ENCODE results near the gene SPAG17. TPM values are rescaled to one million over a fixed set of nuclear protein-coding genes. Genes with fewer than 3 reads are reported as not detected.

SPAG17 gene
- total and polyA plus RNA-seq, 2 of the 4 experiments (the other 2 are of a cell fraction), result 0.10 TPM; not detected in 1

DNA sequence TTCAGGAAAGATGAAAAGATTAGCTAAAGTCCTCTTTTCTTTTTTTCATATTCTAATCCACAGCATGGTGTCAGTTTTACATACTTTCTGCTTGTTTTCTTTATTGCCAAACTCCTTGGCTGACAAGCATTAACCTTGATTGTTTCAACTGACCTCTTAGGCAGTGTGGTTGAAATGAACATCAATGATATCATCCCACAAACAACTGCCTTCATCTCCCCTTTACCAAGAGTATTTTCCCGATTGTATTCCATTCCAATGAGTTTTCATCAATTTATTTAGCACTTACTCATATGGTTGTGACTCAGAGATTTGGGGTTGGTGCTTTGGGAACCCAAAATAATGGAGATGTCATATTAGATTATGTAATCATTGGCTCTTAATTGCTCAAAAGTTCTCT lies 71.8 kb downstream of the SPAG17 start:
- H3K79me1 ChIP-seq (ENCODE audit: low read depth in 1 of 2, low read length in 2 of 2), result no peaks in the 10 kb centered on the region
- H3K4me1 ChIP-seq (ENCODE audit: control insufficient read depth, insufficient read depth, low read length), result no peaks in the 10 kb centered on the region
- no peak overlapping the region for H3K56ac ChIP-seq (ENCODE audit: extremely low read depth, insufficient read depth, low read length)
- H3K14ac ChIP-seq (replicated peaks; ENCODE audit: low read depth, low read length), result no peak overlapping the region
- no peaks in the 10 kb centered on the region for H3K27me3 ChIP-seq (ENCODE audit: control insufficient read depth, insufficient read depth, low read length)
- no peak overlapping the region for H2AK9ac ChIP-seq (replicated peaks; ENCODE audit: low read depth, low read length, poor library complexity)
- ChIA-PET POLR2A (ENCODE audit: unreplicated experiment) (no interaction called here), CTCF (no interaction called here)
- DNase-seq (peak; percentile 41), ATAC-seq (ENCODE audit: low read depth) (no peak)
- no peaks in the 10 kb centered on the region for H3K9me3 ChIP-seq (ENCODE audit: control insufficient read depth, insufficient read depth, low read length)
- BruUV-seq (replicated peaks), result no TSS peak
- no peak overlapping the region for H2BK120ac ChIP-seq (ENCODE audit: low read depth, low read length)
- in situ Hi-C loops (cut with MboI; ENCODE audit: low sequenced_read_pairs) (no loop called here), dilution Hi-C loops (cut with HindIII; ENCODE audit: low sequenced_read_pairs, unreplicated experiment) (no loop called here), intact Hi-C loops (cut with micrococcal nuclease) (no loop called here)
- no peaks in the 10 kb centered on the region for H3K36me3 ChIP-seq (ENCODE audit: control insufficient read depth, insufficient read depth, low read length)
- H4K20me1 ChIP-seq (ENCODE audit: insufficient read depth, low read length), result no peaks in the 10 kb centered on the region
- H2AFZ ChIP-seq (replicated peaks; ENCODE audit: low read length, poor library complexity), result no peak overlapping the region
- H3K9ac ChIP-seq (ENCODE audit: low read depth, low read length), result no peak overlapping the region
- H3K4ac ChIP-seq (ENCODE audit: low read depth, low read length), result no peak overlapping the region
- H3K9me1 ChIP-seq (ENCODE audit: insufficient read depth, low read length), result no peaks in the 10 kb centered on the region
- H2BK20ac ChIP-seq (ENCODE audit: low read depth, low read length), result no peak overlapping the region
- H3K4me2 ChIP-seq (ENCODE audit: low read depth, low read length), result no peak overlapping the region
- no peak overlapping the region for H2BK15ac ChIP-seq (ENCODE audit: low read depth, low read length)
- no peak overlapping the region for H3K4me3 ChIP-seq (ENCODE audit: insufficient read depth, low read depth, low read length)
- no peak overlapping the region for H3K18ac ChIP-seq (ENCODE audit: low read depth, low read length)
- H2BK5ac ChIP-seq (ENCODE audit: low read depth, low read length, poor library complexity, severe bottlenecking), result no peak overlapping the region
- TF ChIP-seq POLR2A (IDR thresholded peaks at IDR 0.05; ENCODE audit: low read depth, low read length) (no peak), BHLHE40 (IDR thresholded peaks at IDR 0.05; ENCODE audit: low read depth, low read length) (no peak), RCOR1 (IDR thresholded peaks at IDR 0.05; ENCODE audit: insufficient replicate concordance, low read length) (no peak), MAFK (IDR thresholded peaks at IDR 0.05; ENCODE audit: low read depth, low read length) (no peak), SMC3 (IDR thresholded peaks at IDR 0.05; ENCODE audit: low read depth, low read length) (no peak), NFE2L2 (IDR thresholded peaks at IDR 0.05; ENCODE audit: low read depth, low read length) (no peak), CEBPB (IDR thresholded peaks at IDR 0.05; ENCODE audit: low read depth, low read length) (no peak), RFX5 (IDR thresholded peaks at IDR 0.05; ENCODE audit: low read depth, low read length) (no peak)
- no peak overlapping the region for H4K8ac ChIP-seq (ENCODE audit: low read depth in 2 of 2, low read length in 2 of 2)
- WGBS, 2 experiments (ENCODE audit: extremely low coverage in 2 of 2, insufficient read length in 1 of 2), result no CpG with 5 or more reads among the region's 1 CpG
- H2AK5ac ChIP-seq (ENCODE audit: low read depth, low read length), result no peak overlapping the region
- H4K5ac ChIP-seq (ENCODE audit: low read depth, low read length), result no peak overlapping the region
- H3K23ac ChIP-seq (ENCODE audit: low read depth, low read length), result no peak overlapping the region
- no peak overlapping the region for H4K91ac ChIP-seq (ENCODE audit: insufficient read depth, low read depth, low read length)
- no peak overlapping the region for H3K27ac ChIP-seq (ENCODE audit: insufficient read depth, low read length)

Data from IMR-90 (cell line).